GM19023 (cell line): ENCODE results near the gene MATN3.
"Not testable (repeated sequence)": the region's sequence is repeated elsewhere in the genome, so short reads cannot be mapped to it uniquely, and the experiment has no call there.

ENCODE experiments used
- ATAC-seq: cut with Tn5 transposase; IDR thresholded peaks from one replicate; pipeline ENCODE4 v1.9.1; 2021; ENCODE audit warnings: mild to moderate bottlenecking, moderate library complexity; ENCODE audit not compliant: unreplicated experiment

The MATN3 gene, protein sequence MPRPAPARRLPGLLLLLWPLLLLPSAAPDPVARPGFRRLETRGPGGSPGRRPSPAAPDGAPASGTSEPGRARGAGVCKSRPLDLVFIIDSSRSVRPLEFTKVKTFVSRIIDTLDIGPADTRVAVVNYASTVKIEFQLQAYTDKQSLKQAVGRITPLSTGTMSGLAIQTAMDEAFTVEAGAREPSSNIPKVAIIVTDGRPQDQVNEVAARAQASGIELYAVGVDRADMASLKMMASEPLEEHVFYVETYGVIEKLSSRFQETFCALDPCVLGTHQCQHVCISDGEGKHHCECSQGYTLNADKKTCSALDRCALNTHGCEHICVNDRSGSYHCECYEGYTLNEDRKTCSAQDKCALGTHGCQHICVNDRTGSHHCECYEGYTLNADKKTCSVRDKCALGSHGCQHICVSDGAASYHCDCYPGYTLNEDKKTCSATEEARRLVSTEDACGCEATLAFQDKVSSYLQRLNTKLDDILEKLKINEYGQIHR

GRCh38 chr2:20012282-20013125, at the start of gene MATN3:
Gene MATN3, minus strand, starts transcription at chr2:20012668. Its CDS starts 37 bp downstream, at chr2:20012631.
- no peak for ATAC-seq

DNA sequence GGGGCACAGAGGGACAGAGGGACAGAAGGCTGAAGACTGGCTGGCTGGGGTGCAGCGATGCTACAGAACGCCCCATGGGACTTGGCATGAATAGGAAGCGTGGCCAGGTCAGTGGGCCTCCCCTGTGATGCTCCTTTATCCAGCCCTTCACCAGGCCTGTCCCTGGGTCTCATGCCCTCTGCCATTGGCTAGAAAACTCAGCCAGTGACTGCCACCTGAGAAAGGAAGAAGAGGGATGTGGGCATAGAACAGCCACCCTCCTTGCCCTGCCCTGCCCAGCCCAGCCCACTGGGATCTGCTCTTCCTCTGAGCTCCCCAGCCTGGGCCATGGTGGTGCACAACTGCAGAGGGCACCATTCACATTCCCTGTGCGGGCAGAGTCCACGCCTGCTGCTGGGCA, 49.5 kb upstream of the MATN3 start:
- ATAC-seq = no peak

DNA sequence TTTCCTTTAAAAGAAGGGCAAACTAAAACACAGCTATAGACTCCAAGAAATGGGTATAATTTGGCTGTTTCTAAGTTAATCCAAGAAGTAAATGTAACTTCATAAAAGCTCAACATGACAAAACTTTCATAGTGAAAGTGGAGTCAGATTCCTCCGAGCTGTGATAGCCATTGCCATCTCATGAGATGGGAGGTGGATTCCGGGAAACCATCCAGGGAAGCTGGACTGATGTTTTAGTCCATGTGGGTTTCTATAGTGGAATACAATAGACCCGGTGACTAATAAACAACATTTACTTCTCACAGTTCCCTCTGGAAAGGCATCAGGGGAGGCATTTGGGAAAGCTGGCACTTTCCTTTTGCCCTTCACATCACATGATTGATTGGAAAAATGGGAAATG, 49.0 kb upstream of the MATN3 start:
- ATAC-seq = no peak

DNA sequence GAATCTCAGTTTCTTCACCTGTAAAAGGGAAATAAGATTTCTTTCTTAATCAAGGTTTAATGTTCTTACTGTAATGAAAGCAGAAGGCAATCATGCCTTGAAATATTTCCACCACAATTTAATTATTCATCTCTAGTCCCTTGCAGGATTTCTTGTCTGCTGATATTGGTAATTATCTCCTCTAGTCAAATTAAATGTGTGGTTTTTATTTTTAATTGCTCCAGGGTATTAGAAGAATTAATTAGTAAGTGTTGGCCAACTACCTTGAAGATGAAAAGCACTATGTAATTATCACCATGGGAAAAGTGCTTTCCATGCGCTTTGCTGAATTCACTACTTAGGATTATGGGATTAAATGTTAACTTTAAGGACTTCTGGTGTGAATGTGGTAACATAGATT, 47.6 kb upstream of the MATN3 start:
- no peak for ATAC-seq

- no peak for ATAC-seq
These were observed 44.8 kb upstream of the MATN3 start for GRCh38 chr2:20057268-20057667.

DNA sequence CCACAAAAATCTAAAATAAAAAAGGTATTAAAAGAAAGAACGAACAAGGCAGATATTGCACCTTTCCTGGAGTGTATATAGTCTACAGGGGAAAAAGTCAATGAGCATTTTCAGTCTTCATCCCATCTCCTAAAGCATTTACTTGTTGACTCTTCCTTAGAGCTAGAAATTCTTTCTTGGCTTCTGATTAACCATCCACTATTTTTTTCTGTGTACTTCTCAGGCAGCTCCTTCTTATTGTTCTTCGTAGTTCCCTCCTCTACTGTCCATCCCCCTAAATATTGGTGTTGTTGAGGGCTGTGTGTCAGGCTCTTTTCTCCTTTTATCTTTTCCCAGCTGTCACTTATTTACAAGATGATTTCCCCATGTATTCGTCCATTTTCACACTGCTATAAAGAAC, 42.5 kb upstream of the MATN3 start:
- ATAC-seq = no peak

GRCh38 chr2:20054119-20054518, 41.7 kb upstream of the MATN3 start:
- no peak for ATAC-seq

GRCh38 chr2:20052861-20053281, 40.4 kb upstream of the MATN3 start:
- no peak for ATAC-seq

DNA sequence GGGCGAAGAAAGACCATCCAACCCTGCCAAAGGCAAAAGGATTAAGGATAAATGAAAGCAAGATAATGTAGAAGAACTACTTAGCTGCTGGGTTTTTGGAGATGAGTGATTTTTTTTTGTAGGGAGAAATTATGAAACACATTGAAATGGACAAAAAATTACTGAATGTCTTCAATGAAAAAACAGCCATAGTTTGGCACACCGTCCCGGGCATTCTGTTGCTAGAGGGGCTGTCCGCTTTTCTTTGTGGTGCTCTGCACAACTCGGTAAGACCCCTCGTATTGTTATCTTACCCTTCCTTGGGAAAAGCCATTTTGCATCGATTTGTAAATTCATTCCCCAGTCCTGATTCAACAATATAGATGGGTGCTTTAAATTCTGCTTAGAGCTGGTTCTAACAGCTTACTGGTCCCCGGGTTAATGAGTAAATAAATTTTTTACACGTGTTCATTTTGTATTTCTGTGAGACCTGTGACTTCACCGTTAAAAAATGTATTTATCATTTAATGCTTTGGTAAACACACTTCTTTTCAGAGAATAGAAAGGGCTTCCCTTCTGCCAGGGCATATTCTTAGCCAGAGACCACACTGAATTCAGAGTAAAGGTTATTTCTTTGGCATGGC, 39.9 kb upstream of the MATN3 start:
- no peak for ATAC-seq

GRCh38 chr2:20051532-20052228, 39.2 kb upstream of the MATN3 start, which contains the start of gene LAPTM4A:
Gene LAPTM4A, minus strand, starts transcription at chr2:20051628. Its CDS starts 108 bp downstream, at chr2:20051520.
- ATAC-seq = peak; percentile 97

DNA sequence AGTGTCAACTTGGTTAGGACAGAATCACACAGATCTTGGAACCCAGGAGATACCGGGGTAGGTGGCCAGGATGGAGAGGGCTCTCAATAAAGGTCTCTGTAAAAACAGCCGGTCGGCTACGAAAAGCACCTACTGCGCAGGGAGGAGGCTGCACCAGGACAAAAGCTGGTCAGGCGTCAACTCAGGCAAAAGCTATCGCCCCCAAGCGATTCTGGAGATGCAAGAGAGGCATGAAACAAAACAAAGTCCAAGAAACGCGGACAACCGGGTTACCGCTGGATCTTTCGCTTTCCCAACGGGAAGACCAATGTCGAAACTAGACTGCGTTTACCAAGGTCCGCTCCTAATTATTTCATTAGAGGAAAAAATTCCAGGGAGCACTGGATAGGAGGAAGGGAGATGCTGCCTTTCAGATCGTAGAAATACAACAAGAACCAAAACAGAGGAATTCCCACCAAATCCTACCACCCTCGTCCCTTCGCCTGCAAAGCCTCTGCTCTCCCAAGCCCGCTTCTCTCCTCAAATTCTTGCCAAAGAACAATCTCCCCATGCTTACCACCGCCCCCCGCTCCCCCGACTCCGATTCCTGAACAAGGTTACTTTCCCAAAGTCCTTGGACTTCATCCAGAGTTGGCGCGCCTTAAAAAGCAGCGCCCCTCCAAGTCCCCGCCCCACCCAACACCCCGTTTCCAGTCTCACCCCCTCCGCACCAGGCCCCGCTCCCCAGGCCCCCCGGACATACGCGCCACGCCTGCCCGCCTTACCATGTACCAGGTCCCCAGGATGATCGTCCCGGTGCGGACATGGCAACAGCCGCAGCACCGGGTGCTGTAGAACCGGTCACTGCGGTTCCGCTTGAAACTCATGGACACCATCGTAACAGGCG, 38.4 kb upstream of the MATN3 start:
- peak; percentile 22 for ATAC-seq

DNA sequence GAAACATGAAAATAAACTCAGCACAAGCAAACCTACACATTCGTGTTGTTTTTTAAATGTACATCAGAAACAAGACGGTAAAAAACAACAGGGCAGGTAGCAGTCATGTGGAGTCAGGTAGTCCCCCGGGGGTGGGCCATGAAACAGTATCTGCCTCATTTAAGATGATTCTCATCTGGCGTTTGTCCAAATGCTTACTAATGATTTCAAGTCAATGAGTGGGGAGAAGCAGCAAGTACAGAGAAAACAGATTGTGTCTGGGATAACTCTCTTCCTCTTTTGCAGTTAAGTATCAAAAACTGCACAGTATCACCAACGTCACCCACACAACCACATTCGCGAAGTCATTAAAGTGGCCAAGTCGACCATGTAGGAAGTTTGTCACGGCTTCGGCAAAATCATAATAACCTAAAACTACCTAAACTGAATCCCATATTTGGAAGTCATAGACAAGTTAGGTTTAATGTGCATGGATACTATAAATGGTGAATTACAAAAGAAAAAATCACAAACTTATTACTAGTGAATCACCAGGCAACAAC, 37.7 kb upstream of the MATN3 start:
- peak; percentile 11 for ATAC-seq

DNA sequence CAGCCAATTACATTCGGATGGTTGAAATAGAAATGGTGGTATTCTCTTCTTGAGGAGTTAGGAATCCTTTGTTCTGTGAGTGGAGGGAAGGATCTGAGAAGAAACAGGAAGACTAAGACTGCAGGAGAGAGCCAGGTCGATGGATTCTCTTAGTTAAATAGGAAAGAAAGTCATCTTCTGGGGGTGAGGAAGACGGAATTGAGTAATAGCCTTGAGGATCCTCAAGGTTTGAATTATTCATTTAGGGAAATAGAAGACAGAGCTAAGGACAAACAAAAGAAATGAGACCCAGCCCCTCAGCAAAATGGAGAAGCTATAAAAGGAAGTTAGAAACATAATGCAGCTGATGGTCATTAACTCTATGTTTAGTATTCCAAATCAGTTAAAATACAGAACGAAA, 37.2 kb upstream of the MATN3 start:
- ATAC-seq = no peak

- no peak for ATAC-seq
These were observed 36.3 kb upstream of the MATN3 start for GRCh38 chr2:20048488-20049448.

- not testable (repeated sequence) for ATAC-seq
These were observed 33.3 kb upstream of the MATN3 start for GRCh38 chr2:20045712-20046292.

DNA sequence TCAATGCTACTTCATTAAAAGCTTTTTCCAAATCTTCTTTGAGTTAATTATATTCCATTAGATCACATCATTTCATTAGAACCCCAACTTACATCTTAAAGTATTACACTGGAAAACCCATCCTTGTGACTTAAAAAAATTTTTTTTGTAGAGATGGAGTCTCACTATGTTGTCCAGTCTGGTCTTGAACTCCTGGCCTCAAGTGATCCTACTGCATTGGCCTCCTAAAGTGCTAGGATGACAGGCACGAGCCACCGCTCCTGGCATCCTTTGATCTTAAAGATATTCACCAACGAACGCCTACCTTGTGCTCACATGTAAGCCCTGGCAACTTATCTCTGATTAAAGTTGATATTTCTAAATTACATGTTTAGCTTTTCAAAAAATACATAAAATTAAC, 32.3 kb upstream of the MATN3 start:
- no peak for ATAC-seq

DNA sequence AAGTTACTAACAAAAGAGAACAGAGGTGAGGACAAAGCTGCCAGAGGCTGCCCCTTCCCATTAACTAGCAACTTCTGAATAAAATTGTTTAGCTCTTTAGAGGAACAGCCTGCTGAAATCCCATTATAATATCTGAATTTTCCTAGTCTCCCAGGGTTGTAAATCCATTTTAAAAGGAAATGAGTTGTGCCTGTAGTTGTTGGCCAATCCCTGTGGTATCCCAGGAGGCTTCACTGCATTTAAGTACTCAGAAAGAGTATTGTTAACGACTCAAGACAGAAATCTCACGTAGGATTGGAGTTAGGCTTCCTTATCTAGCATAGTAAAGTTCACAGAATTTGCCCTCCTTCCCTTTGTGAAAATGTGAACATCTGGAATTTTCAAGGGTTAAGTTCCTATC, 30.1 kb upstream of the MATN3 start:
- no peak for ATAC-seq
